ENCODE results near the gene EVC2. TPM values are rescaled to one million over a fixed set of nuclear protein-coding genes. Genes with fewer than 3 reads are reported as not detected.

EVC2 gene
- total RNA-seq, 2 experiments from 2014 or later: 3.4 TPM; not detected in 1

DNA sequence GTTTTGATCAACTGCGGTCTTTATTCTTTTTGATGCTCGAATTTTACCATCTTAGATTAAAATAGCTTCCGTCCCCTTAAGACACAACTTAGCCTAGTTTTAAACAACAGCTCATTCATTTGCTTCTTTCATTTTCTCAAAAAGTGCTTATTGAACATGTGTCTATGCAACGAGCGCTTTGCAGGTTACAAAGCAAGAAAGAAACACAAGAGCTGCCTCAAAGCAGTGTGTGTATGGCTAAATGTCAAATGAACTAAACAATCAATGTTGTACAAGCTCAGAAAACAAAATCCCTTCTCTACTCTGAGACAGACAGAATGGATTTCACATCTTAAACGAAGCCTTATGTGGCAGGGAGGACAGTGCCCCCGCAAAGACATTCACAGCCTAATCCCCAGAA is 61.0 kb downstream of the EVC2 start:
- POLR2A ChIA-PET: interaction anchor here (0.7 to 1.0 kb wide), 2 partner anchors 14 to 229 kb away, joined by 3 read pairs; no protein-coding TSS in a partner anchor
- no peak overlapping the region for H3K4me3 ChIP-seq (ENCODE audit: low read depth, low read length, poor library complexity, severe bottlenecking)
- CTCF ChIA-PET (ENCODE audit: unreplicated experiment): no interaction called here
- no peak for DNase-seq (ENCODE audit: low spot score)
- no peaks in the 10 kb centered on the region for H3K4me1 ChIP-seq (ENCODE audit: insufficient read depth, low read length, poor library complexity, severe bottlenecking)
- no peaks in the 10 kb centered on the region for H3K9me2 ChIP-seq (ENCODE audit: insufficient read depth, low read length)
- no peaks in the 10 kb centered on the region for H4K20me1 ChIP-seq (ENCODE audit: insufficient read depth, low read length)
- H3K9me3 ChIP-seq (ENCODE audit: low read length): no peaks in the 10 kb centered on the region
- H3K27ac ChIP-seq (ENCODE audit: low read depth, low read length, poor library complexity, severe bottlenecking): no peak overlapping the region
- H3K36me3 ChIP-seq (ENCODE audit: insufficient read depth, low read length): no peaks in the 10 kb centered on the region
- no TSS peak for BruUV-seq (replicated peaks)
- no peak for TF ChIP-seq EZH2phosphoT487 (IDR thresholded peaks at IDR 0.05; ENCODE audit: borderline replicate concordance, low read depth, low read length)
- intact Hi-C loops (cut with micrococcal nuclease; ENCODE audit: unreplicated experiment): no loop called here
- no peak overlapping the region for H3K4me2 ChIP-seq (ENCODE audit: low read length)
- no peaks in the 10 kb centered on the region for H3K79me2 ChIP-seq (ENCODE audit: insufficient read depth, low read depth, low read length)
- H2AFZ ChIP-seq (ENCODE audit: low read length): no peak overlapping the region

GRCh38 chr4:5640096-5640495 is 68.3 kb downstream of the EVC2 start:
- Histone ChIP-seq H3K4me2 (ENCODE audit: low read length) (no peak overlapping the region), H3K9me2 (ENCODE audit: insufficient read depth, low read length) (no peaks in the 10 kb centered on the region), H2AFZ (ENCODE audit: low read length) (no peak overlapping the region), H3K36me3 (ENCODE audit: insufficient read depth, low read length) (no peaks in the 10 kb centered on the region), H4K20me1 (ENCODE audit: insufficient read depth, low read length) (no peaks in the 10 kb centered on the region), H3K4me3 (ENCODE audit: low read depth, low read length, poor library complexity, severe bottlenecking) (no peak overlapping the region), H3K9me3 (ENCODE audit: low read length) (no peaks in the 10 kb centered on the region), H3K27ac (ENCODE audit: low read depth, low read length, poor library complexity, severe bottlenecking) (no peak overlapping the region), H3K79me2 (ENCODE audit: insufficient read depth, low read depth, low read length) (no peaks in the 10 kb centered on the region), H3K4me1 (ENCODE audit: insufficient read depth, low read length, poor library complexity, severe bottlenecking) (no peaks in the 10 kb centered on the region)
- POLR2A ChIA-PET: no interaction called here
- CTCF ChIA-PET (ENCODE audit: unreplicated experiment): no interaction called here
- BruUV-seq (replicated peaks): no TSS peak
- no peak for DNase-seq (ENCODE audit: low spot score)
- no peak for TF ChIP-seq EZH2phosphoT487 (IDR thresholded peaks at IDR 0.05; ENCODE audit: borderline replicate concordance, low read depth, low read length)
- TF ChIP-seq, protein P1, sequence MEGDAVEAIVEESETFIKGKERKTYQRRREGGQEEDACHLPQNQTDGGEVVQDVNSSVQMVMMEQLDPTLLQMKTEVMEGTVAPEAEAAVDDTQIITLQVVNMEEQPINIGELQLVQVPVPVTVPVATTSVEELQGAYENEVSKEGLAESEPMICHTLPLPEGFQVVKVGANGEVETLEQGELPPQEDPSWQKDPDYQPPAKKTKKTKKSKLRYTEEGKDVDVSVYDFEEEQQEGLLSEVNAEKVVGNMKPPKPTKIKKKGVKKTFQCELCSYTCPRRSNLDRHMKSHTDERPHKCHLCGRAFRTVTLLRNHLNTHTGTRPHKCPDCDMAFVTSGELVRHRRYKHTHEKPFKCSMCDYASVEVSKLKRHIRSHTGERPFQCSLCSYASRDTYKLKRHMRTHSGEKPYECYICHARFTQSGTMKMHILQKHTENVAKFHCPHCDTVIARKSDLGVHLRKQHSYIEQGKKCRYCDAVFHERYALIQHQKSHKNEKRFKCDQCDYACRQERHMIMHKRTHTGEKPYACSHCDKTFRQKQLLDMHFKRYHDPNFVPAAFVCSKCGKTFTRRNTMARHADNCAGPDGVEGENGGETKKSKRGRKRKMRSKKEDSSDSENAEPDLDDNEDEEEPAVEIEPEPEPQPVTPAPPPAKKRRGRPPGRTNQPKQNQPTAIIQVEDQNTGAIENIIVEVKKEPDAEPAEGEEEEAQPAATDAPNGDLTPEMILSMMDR (conservative IDR thresholded peaks at IDR 0.05; ENCODE audit: low read length): no peak
- intact Hi-C loops (cut with micrococcal nuclease; ENCODE audit: unreplicated experiment): no loop called here

DNA sequence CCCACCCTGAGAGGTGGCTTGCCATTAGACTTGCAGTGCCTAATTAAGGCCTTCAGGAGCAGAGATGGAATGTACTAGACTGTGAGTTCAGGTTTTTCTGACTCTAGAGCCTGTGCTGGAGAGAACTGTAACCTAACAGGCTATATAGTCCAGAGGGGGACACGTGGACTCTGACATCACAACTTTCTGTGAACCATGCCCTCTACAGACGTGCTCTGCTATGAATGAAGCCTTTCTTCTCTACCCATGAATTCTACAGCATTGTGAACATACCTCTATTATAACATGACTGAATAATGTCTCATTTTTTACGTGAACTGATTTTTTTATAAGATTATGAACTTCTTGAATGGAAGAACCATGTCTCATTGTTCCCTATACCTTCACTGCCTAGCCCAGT is 68.8 kb downstream of the EVC2 start:
- Histone ChIP-seq H3K36me3 (ENCODE audit: insufficient read depth, low read length) (no peaks in the 10 kb centered on the region), H3K9me2 (ENCODE audit: insufficient read depth, low read length) (no peaks in the 10 kb centered on the region), H2AFZ (ENCODE audit: low read length) (no peak overlapping the region), H3K4me1 (ENCODE audit: insufficient read depth, low read length, poor library complexity, severe bottlenecking) (no peaks in the 10 kb centered on the region), H3K4me3 (ENCODE audit: low read depth, low read length, poor library complexity, severe bottlenecking) (no peak overlapping the region), H3K9me3 (ENCODE audit: low read length) (no peaks in the 10 kb centered on the region), H3K27ac (ENCODE audit: low read depth, low read length, poor library complexity, severe bottlenecking) (no peak overlapping the region), H3K79me2 (ENCODE audit: insufficient read depth, low read depth, low read length) (no peaks in the 10 kb centered on the region), H4K20me1 (ENCODE audit: insufficient read depth, low read length) (no peaks in the 10 kb centered on the region), H3K4me2 (ENCODE audit: low read length) (no peak overlapping the region)
- TF ChIP-seq EZH2phosphoT487 (IDR thresholded peaks at IDR 0.05; ENCODE audit: borderline replicate concordance, low read depth, low read length): no peak
- TF ChIP-seq, protein P1 (conservative IDR thresholded peaks at IDR 0.05; ENCODE audit: low read length): no peak
- intact Hi-C loops (cut with micrococcal nuclease; ENCODE audit: unreplicated experiment): no loop called here
- POLR2A ChIA-PET: no interaction called here
- BruUV-seq (replicated peaks): TSS peak; percentile 71
- CTCF ChIA-PET (ENCODE audit: unreplicated experiment): no interaction called here
- DNase-seq (ENCODE audit: low spot score): no peak
